Activated CD4-positive, alpha-beta memory T cell treated with anti-CD3 and anti-CD28 coated beads for 36 hours (primary cell): ENCODE data around the gene SMIM35. TPM values are rescaled to one million over a fixed set of nuclear protein-coding genes. Genes with fewer than 3 reads are reported as not detected.
"Not testable (repeated sequence)": the region's sequence is repeated elsewhere in the genome, so short reads cannot be mapped to it uniquely, and the experiment has no call there.

Source experiments
- CTCF ChIA-PET: fragments of 350-600 bp; sonication (Branson Sonifier 250); formaldehyde crosslinking; loops from one replicate; lab custom pipeline; 2021; ENCODE audit warnings: antibody characterized with exemption, inconsistent platforms; lab: Charles Lee
- POLR2A ChIA-PET: fragments of 350-600 bp; sonication (Branson Sonifier 250); formaldehyde crosslinking; loops from one replicate; lab custom pipeline; 2021; ENCODE audit warnings: antibody characterized with exemption; lab: Charles Lee
- DNase-seq: peaks from one replicate; pipeline ENCODE4 v3.0.0-alpha.2; 2020
- H3K27ac Mint-ChIP-seq: one replicate; pipeline ENCODE4 v1.8.0; 2021; ENCODE audit warnings: mixed read lengths
- H3K27me3 Mint-ChIP-seq: one replicate; pipeline ENCODE4 v1.8.0; 2021; ENCODE audit warnings: mixed read lengths
- H3K36me3 Mint-ChIP-seq: one replicate; pipeline ENCODE4 v1.8.0; 2021; ENCODE audit warnings: mixed read lengths
- H3K4me1 Mint-ChIP-seq: one replicate; pipeline ENCODE4 v1.8.0; 2021; ENCODE audit warnings: low read depth, mixed read lengths
- H3K4me3 Mint-ChIP-seq: one replicate; pipeline ENCODE4 v1.8.0; 2021; ENCODE audit warnings: mild to moderate bottlenecking, mixed read lengths
- H3K9me3 Mint-ChIP-seq: one replicate; pipeline ENCODE4 v1.8.0; 2021; ENCODE audit warnings: mixed read lengths
- intact Hi-C: fragments of 100-400 bp; cut with micrococcal nuclease; formaldehyde crosslinking; loops from one replicate; pipeline ENCODE4 v1.15.1; 2023
- total RNA-seq, 2 experiments: library from RNA; stranded (reverse); gene quantifications; one replicate each; pipeline ENCODE4 v1.2.3, GENCODE V29; 2021

SMIM35 gene
- total RNA-seq, 2 experiments from 2014 or later, result 0.22 to 0.40 TPM

GRCh38 chr11:117985953-117986887 is 100.5 kb downstream of the SMIM35 start, which contains the start of gene IL10RA:
Gene IL10RA, plus strand, starts transcription at chr11:117986394. Its CDS starts 74 bp downstream, at chr11:117986468.
- ChIA-PET POLR2A (interaction anchor here (0.6 to 7.7 kb wide), 22 partner anchors 9 to 230 kb away, joined by 3 to 265 read pairs (median 6); no protein-coding TSS in a partner anchor), CTCF (interaction anchor here (1.0 to 9.0 kb wide), 10 partner anchors 8 to 177 kb away, joined by 3 to 92 read pairs (median 6); no protein-coding TSS in a partner anchor)
- Mint-ChIP-seq H3K27ac (peak within 1 kb of the TSS; percentile 97), H3K9me3 (no peaks in the 10 kb centered on the region), H3K27me3 (no peaks in the 10 kb centered on the region), H3K4me1 (peaks cover 69% of the 10 kb centered on the region), H3K36me3 (peaks cover 65% of the 10 kb centered on the region), H3K4me3 (peak within 1 kb of the TSS; percentile 82)
- intact Hi-C loops, result loop anchor here (1.0 to 5.0 kb wide), 5 partner anchors 36 to 754 kb away; partner anchors contain the start of genes KMT2A, PCSK7 and RNF214
- peak; percentile 91 for DNase-seq

- no peak for DNase-seq
- peak overlapping the region; percentile 97 for H3K27ac Mint-ChIP-seq
- H3K4me3 Mint-ChIP-seq, result peak overlapping the region; percentile 82
- peaks cover 50% of the 10 kb centered on the region for H3K36me3 Mint-ChIP-seq
- CTCF ChIA-PET, result interaction anchor here (0.7 to 9.0 kb wide), 7 partner anchors 11 to 657 kb away, joined by 3 to 92 read pairs (median 5); partner anchors contain the start of gene CEP164
- peaks cover 68% of the 10 kb centered on the region for H3K4me1 Mint-ChIP-seq
- POLR2A ChIA-PET, result interaction anchor here (2.5 to 7.7 kb wide), 3 partner anchors 14 to 33 kb away, joined by 11 to 265 read pairs (median 19); no protein-coding TSS in a partner anchor
- no peaks in the 10 kb centered on the region for H3K9me3 Mint-ChIP-seq
- intact Hi-C loops, result no loop called here
- no peaks in the 10 kb centered on the region for H3K27me3 Mint-ChIP-seq
These were observed 102.3 kb downstream of the SMIM35 start for GRCh38 chr11:117984476-117984875.

- no peak for DNase-seq
- POLR2A ChIA-PET, result interaction anchor here (1.9 to 2.5 kb wide), 2 partner anchors 19 to 32 kb away, joined by 11 read pairs; no protein-coding TSS in a partner anchor
These were observed 103.6 kb downstream of the SMIM35 start for GRCh38 chr11:117983163-117983475.

GRCh38 chr11:117980720-117981119 is 106.0 kb downstream of the SMIM35 start:
- no peak for DNase-seq
- Mint-ChIP-seq H3K27ac (peak overlapping the region; percentile 85), H3K27me3 (no peaks in the 10 kb centered on the region), H3K4me1 (peaks cover 80% of the 10 kb centered on the region), H3K4me3 (no peak overlapping the region), H3K9me3 (no peaks in the 10 kb centered on the region), H3K36me3 (peaks cover 36% of the 10 kb centered on the region)
- ChIA-PET POLR2A (interaction anchor here (1.0 to 2.2 kb wide), 6 partner anchors 10 to 163 kb away, joined by 3 to 15 read pairs (median 4); no protein-coding TSS in a partner anchor), CTCF (interaction anchor here (0.8 to 2.6 kb wide), 5 partner anchors 29 to 163 kb away, joined by 3 to 12 read pairs (median 5); no protein-coding TSS in a partner anchor)
- intact Hi-C loops, result no loop called here

More at GRCh38 chr11:117983163-117983475, 103.6 kb downstream of the SMIM35 start:
- Mint-ChIP-seq H3K9me3 (no peaks in the 10 kb centered on the region), H3K4me3 (no peak overlapping the region), H3K4me1 (peaks cover 65% of the 10 kb centered on the region), H3K27ac (peak overlapping the region; percentile 53), H3K27me3 (no peaks in the 10 kb centered on the region), H3K36me3 (peaks cover 37% of the 10 kb centered on the region)
- intact Hi-C loops, result no loop called here
- CTCF ChIA-PET, result interaction anchor here (1.0 to 9.0 kb wide), 5 partner anchors 14 to 70 kb away, joined by 3 to 82 read pairs (median 5); no protein-coding TSS in a partner anchor

GRCh38 chr11:117980280-117980679 is 106.5 kb downstream of the SMIM35 start:
- peaks cover 82% of the 10 kb centered on the region for H3K4me1 Mint-ChIP-seq
- intact Hi-C loops, result no loop called here
- ChIA-PET POLR2A (interaction anchor here (1.0 to 2.2 kb wide), 7 partner anchors 10 to 163 kb away, joined by 3 to 15 read pairs (median 4); no protein-coding TSS in a partner anchor), CTCF (interaction anchor here (0.8 to 2.6 kb wide), 5 partner anchors 29 to 163 kb away, joined by 3 to 12 read pairs (median 5); no protein-coding TSS in a partner anchor)
- no peak overlapping the region for H3K4me3 Mint-ChIP-seq
- no peaks in the 10 kb centered on the region for H3K9me3 Mint-ChIP-seq
- no peak for DNase-seq
- no peaks in the 10 kb centered on the region for H3K27me3 Mint-ChIP-seq
- peaks cover 34% of the 10 kb centered on the region for H3K36me3 Mint-ChIP-seq
- peak overlapping the region; percentile 85 for H3K27ac Mint-ChIP-seq

GRCh38 chr11:117979481-117980211 is 107.1 kb downstream of the SMIM35 start:
- ChIA-PET POLR2A (interaction anchor here (1.0 to 2.2 kb wide), 7 partner anchors 9 to 162 kb away, joined by 3 to 15 read pairs (median 4); no protein-coding TSS in a partner anchor), CTCF (interaction anchor here (0.7 to 2.6 kb wide), 6 partner anchors 28 to 162 kb away, joined by 3 to 12 read pairs (median 4); no protein-coding TSS in a partner anchor)
- H3K36me3 Mint-ChIP-seq, result peaks cover 28% of the 10 kb centered on the region
- intact Hi-C loops, result no loop called here
- H3K9me3 Mint-ChIP-seq, result no peaks in the 10 kb centered on the region
- H3K27ac Mint-ChIP-seq, result peak overlapping the region; percentile 85
- peak overlapping the region; percentile 2 for H3K4me3 Mint-ChIP-seq
- H3K4me1 Mint-ChIP-seq, result peaks cover 80% of the 10 kb centered on the region
- peak; percentile 63 for DNase-seq
- H3K27me3 Mint-ChIP-seq, result no peaks in the 10 kb centered on the region

GRCh38 chr11:117978991-117979390 is 107.8 kb downstream of the SMIM35 start:
- Mint-ChIP-seq H3K27ac (peak overlapping the region; percentile 85), H3K4me3 (no peak overlapping the region), H3K4me1 (peaks cover 79% of the 10 kb centered on the region), H3K36me3 (peaks cover 21% of the 10 kb centered on the region), H3K27me3 (no peaks in the 10 kb centered on the region), H3K9me3 (no peaks in the 10 kb centered on the region)
- peak; percentile 11 for DNase-seq
- intact Hi-C loops, result no loop called here
- POLR2A ChIA-PET, result interaction anchor here (1.0 to 2.2 kb wide), 6 partner anchors 9 to 162 kb away, joined by 3 to 15 read pairs (median 4); no protein-coding TSS in a partner anchor
- CTCF ChIA-PET, result interaction anchor here (0.7 to 2.6 kb wide), 3 partner anchors 28 to 74 kb away, joined by 3 to 12 read pairs (median 8); no protein-coding TSS in a partner anchor

GRCh38 chr11:117978291-117978910 is 108.4 kb downstream of the SMIM35 start:
- POLR2A ChIA-PET, result interaction anchor here (1.0 to 1.6 kb wide), 2 partner anchors 8 to 9 kb away, joined by 3 to 5 read pairs; no protein-coding TSS in a partner anchor
- H3K9me3 Mint-ChIP-seq, H3K27ac Mint-ChIP-seq, intact Hi-C loops, DNase-seq, H3K4me3 Mint-ChIP-seq, H3K27me3 Mint-ChIP-seq: not testable (repeated sequence)
- Mint-ChIP-seq H3K36me3 (peaks cover 20% of the 10 kb centered on the region), H3K4me1 (peaks cover 77% of the 10 kb centered on the region)
- CTCF ChIA-PET, result interaction anchor here (0.9 to 2.6 kb wide), 3 partner anchors 8 to 75 kb away, joined by 3 to 12 read pairs (median 5); partner anchors contain the start of gene IL10RA

GRCh38 chr11:117977612-117978264 is 109.0 kb downstream of the SMIM35 start:
- H3K4me3 Mint-ChIP-seq, DNase-seq, intact Hi-C loops, H3K27ac Mint-ChIP-seq, H3K27me3 Mint-ChIP-seq, H3K9me3 Mint-ChIP-seq: not testable (repeated sequence)
- Mint-ChIP-seq H3K4me1 (peaks cover 77% of the 10 kb centered on the region), H3K36me3 (peaks cover 20% of the 10 kb centered on the region)
- ChIA-PET CTCF (interaction anchor here (0.9 to 1.4 kb wide), 2 partner anchors 9 to 75 kb away, joined by 3 to 5 read pairs; partner anchors contain the start of gene IL10RA), POLR2A (interaction anchor here (1.6 to 1.9 kb wide), 2 partner anchors 8 to 10 kb away, joined by 5 to 8 read pairs; partner anchors contain the start of gene IL10RA)

- Mint-ChIP-seq H3K4me3 (no peak overlapping the region), H3K36me3 (peaks cover 20% of the 10 kb centered on the region), H3K9me3 (no peaks in the 10 kb centered on the region), H3K27me3 (no peaks in the 10 kb centered on the region), H3K27ac (no peak overlapping the region), H3K4me1 (peaks cover 79% of the 10 kb centered on the region)
- POLR2A ChIA-PET, result interaction anchor here (1.9 kb wide), 1 partner anchor 9 kb away, joined by 8 read pairs; the partner anchor contains the start of gene IL10RA
- intact Hi-C loops, result no loop called here
- CTCF ChIA-PET, result no interaction called here
- no peak for DNase-seq
These were observed 109.7 kb downstream of the SMIM35 start for GRCh38 chr11:117977029-117977428.
